NCI-H1417 (cell line): Measurements from ENCODE around the gene SOSTDC1.

Experiments
- DNase-seq, 3 experiments: peaks; one replicate each; lab custom pipeline; 2025; lab: John Stamatoyannopoulos, UW

The SOSTDC1 gene

GRCh38 chr7:16419859-16420258 is 45.7 kb downstream of the SOSTDC1 start:
- no peak for DNase-seq

- DNase-seq, result no peak
Observed at GRCh38 chr7:16419126-16419525, 46.4 kb downstream of the SOSTDC1 start.

- no peak for DNase-seq
Observed at GRCh38 chr7:16417906-16418305, 47.6 kb downstream of the SOSTDC1 start.

GRCh38 chr7:16416289-16417282 is 49.0 kb downstream of the SOSTDC1 start:
- DNase-seq, result no peak

GRCh38 chr7:16412274-16413254 is 53.0 kb downstream of the SOSTDC1 start:
- no peak for DNase-seq
